Activated T-helper 2 cell treated with anti-CD3 and anti-CD28 coated beads, Interferon-gamma antibody, Interleukin-2, Interleukin-4, amounts not matched to agents 10 μg/mL and 5 μg/mL and 100 μg/mL, durations not matched to agents 14 hours and 24 hours and 36 hours (primary cell): Measurements from ENCODE around the gene CROCC2. TPM values are rescaled to one million over a fixed set of nuclear protein-coding genes. Genes with fewer than 3 reads are reported as not detected.

Experiments
- DNase-seq: peaks from one replicate; pipeline ENCODE4 v3.0.0; 2021; ENCODE audit warnings: low spot score
- H3K27ac Mint-ChIP-seq: one replicate; pipeline ENCODE4 v1.8.0; 2021; ENCODE audit warnings: mixed read lengths
- H3K27me3 Mint-ChIP-seq: one replicate; pipeline ENCODE4 v1.8.0; 2021; ENCODE audit warnings: low read depth, mixed read lengths
- H3K36me3 Mint-ChIP-seq: one replicate; pipeline ENCODE4 v1.8.0; 2021; ENCODE audit warnings: low read depth, mixed read lengths
- H3K4me1 Mint-ChIP-seq: one replicate; pipeline ENCODE4 v1.8.0; 2021; ENCODE audit warnings: low read depth, mixed read lengths
- H3K4me3 Mint-ChIP-seq: one replicate; pipeline ENCODE4 v1.8.0; 2021; ENCODE audit warnings: low read depth, mild to moderate bottlenecking, moderate library complexity, mixed read lengths
- H3K9me3 Mint-ChIP-seq: one replicate; pipeline ENCODE4 v1.8.0; 2021; ENCODE audit warnings: mixed read lengths
- intact Hi-C: fragments of 100-400 bp; cut with micrococcal nuclease; formaldehyde crosslinking; loops from one replicate; pipeline ENCODE4 v1.15.1; 2023
- total RNA-seq: library from RNA; stranded (reverse); gene quantifications from 2 replicates; pipeline ENCODE4 v1.2.3, GENCODE V29; 2022

Gene CROCC2
- total RNA-seq, 1 donor from 2014 or later, result not detected

GRCh38 chr2:240912878-240913809 lies 7.0 kb downstream of the CROCC2 start:
- DNase-seq, result no peak
- Mint-ChIP-seq H3K36me3 (no peaks in the 10 kb centered on the region), H3K27ac (no peak overlapping the region), H3K4me3 (no peak overlapping the region), H3K27me3 (peaks cover 7% of the 10 kb centered on the region), H3K9me3 (no peaks in the 10 kb centered on the region), H3K4me1 (no peaks in the 10 kb centered on the region)
- intact Hi-C loops, result no loop called here

- Mint-ChIP-seq H3K27ac (no peak overlapping the region), H3K36me3 (no peaks in the 10 kb centered on the region), H3K9me3 (no peaks in the 10 kb centered on the region), H3K27me3 (peaks cover 7% of the 10 kb centered on the region), H3K4me3 (no peak overlapping the region), H3K4me1 (no peaks in the 10 kb centered on the region)
- intact Hi-C loops, result no loop called here
- DNase-seq, result peak; percentile 35
Measured at GRCh38 chr2:240913810-240914644, 7.9 kb downstream of the CROCC2 start.

GRCh38 chr2:240914645-240915525 lies 8.7 kb downstream of the CROCC2 start:
- DNase-seq, result no peak
- peaks cover 7% of the 10 kb centered on the region for H3K27me3 Mint-ChIP-seq
- no peak overlapping the region for H3K4me3 Mint-ChIP-seq
- H3K27ac Mint-ChIP-seq, result no peak overlapping the region
- intact Hi-C loops, result no loop called here
- H3K9me3 Mint-ChIP-seq, result no peaks in the 10 kb centered on the region
- no peaks in the 10 kb centered on the region for H3K36me3 Mint-ChIP-seq
- no peaks in the 10 kb centered on the region for H3K4me1 Mint-ChIP-seq

- Mint-ChIP-seq H3K4me1 (no peaks in the 10 kb centered on the region), H3K36me3 (no peaks in the 10 kb centered on the region), H3K27me3 (peaks cover 7% of the 10 kb centered on the region), H3K9me3 (no peaks in the 10 kb centered on the region), H3K4me3 (no peak overlapping the region), H3K27ac (no peak overlapping the region)
- intact Hi-C loops, result no loop called here
- no peak for DNase-seq
Measured at GRCh38 chr2:240915526-240916341, 9.6 kb downstream of the CROCC2 start.

- DNase-seq, result no peak
- Mint-ChIP-seq H3K36me3 (no peaks in the 10 kb centered on the region), H3K4me3 (no peak overlapping the region), H3K27ac (no peak overlapping the region), H3K27me3 (peaks cover 7% of the 10 kb centered on the region), H3K4me1 (no peaks in the 10 kb centered on the region), H3K9me3 (no peaks in the 10 kb centered on the region)
- intact Hi-C loops, result no loop called here
Measured at GRCh38 chr2:240916571-240917008, 10.5 kb downstream of the CROCC2 start.

GRCh38 chr2:240917009-240917683 lies 11.0 kb downstream of the CROCC2 start:
- no peaks in the 10 kb centered on the region for H3K4me1 Mint-ChIP-seq
- H3K27ac Mint-ChIP-seq, result no peak overlapping the region
- DNase-seq, result no peak
- no peak overlapping the region for H3K4me3 Mint-ChIP-seq
- H3K36me3 Mint-ChIP-seq, result no peaks in the 10 kb centered on the region
- intact Hi-C loops, result no loop called here
- H3K27me3 Mint-ChIP-seq, result peaks cover 7% of the 10 kb centered on the region
- H3K9me3 Mint-ChIP-seq, result no peaks in the 10 kb centered on the region

- H3K9me3 Mint-ChIP-seq, result no peaks in the 10 kb centered on the region
- H3K4me1 Mint-ChIP-seq, result no peaks in the 10 kb centered on the region
- H3K27me3 Mint-ChIP-seq, result peaks cover 7% of the 10 kb centered on the region
- intact Hi-C loops, result no loop called here
- no peak overlapping the region for H3K27ac Mint-ChIP-seq
- no peaks in the 10 kb centered on the region for H3K36me3 Mint-ChIP-seq
- no peak overlapping the region for H3K4me3 Mint-ChIP-seq
- DNase-seq, result no peak
Measured at GRCh38 chr2:240917684-240918257, 11.6 kb downstream of the CROCC2 start.

GRCh38 chr2:240918258-240919091 lies 12.3 kb downstream of the CROCC2 start:
- no peak overlapping the region for H3K4me3 Mint-ChIP-seq
- no peaks in the 10 kb centered on the region for H3K9me3 Mint-ChIP-seq
- H3K36me3 Mint-ChIP-seq, result no peaks in the 10 kb centered on the region
- peaks cover 7% of the 10 kb centered on the region for H3K27me3 Mint-ChIP-seq
- no peaks in the 10 kb centered on the region for H3K4me1 Mint-ChIP-seq
- H3K27ac Mint-ChIP-seq, result no peak overlapping the region
- DNase-seq, result no peak
- intact Hi-C loops, result no loop called here

- Mint-ChIP-seq H3K4me1 (no peaks in the 10 kb centered on the region), H3K36me3 (no peaks in the 10 kb centered on the region), H3K27me3 (peaks cover 7% of the 10 kb centered on the region), H3K9me3 (no peaks in the 10 kb centered on the region), H3K4me3 (no peak overlapping the region), H3K27ac (no peak overlapping the region)
- no peak for DNase-seq
- intact Hi-C loops, result no loop called here
Measured at GRCh38 chr2:240919161-240919781, 13.1 kb downstream of the CROCC2 start.
